HTR-8/SVneo (cell line): ENCODE data around the gene MX1.
A peak's percentile ranks its signal among the peaks of the same experiment; 100 is the strongest.
"Not testable (repeated sequence)": the region's sequence is repeated elsewhere in the genome, so short reads cannot be mapped to it uniquely, and the experiment has no call there.

Experiments
- DNase-seq: peaks from one replicate; pipeline ENCODE4 v3.0.0; 2011; ENCODE audit warnings: low spot score, mixed read lengths; ENCODE audit not compliant: insufficient read length
- FAIRE-seq: peaks from 2 replicates; lab custom pipeline; 2011; peaks lifted over from hg19 to GRCh38; lab: Jason Lieb, UNC

MX1 gene

GRCh38 chr21:41405321-41405720 is 20.7 kb upstream of the MX1 start:
- no peak for FAIRE-seq
- no peak for DNase-seq

- FAIRE-seq (no peak), DNase-seq (no peak)
Observed at GRCh38 chr21:41406340-41406739, 19.7 kb upstream of the MX1 start.

GRCh38 chr21:41407541-41408460 is 18.2 kb upstream of the MX1 start:
- DNase-seq (no peak), FAIRE-seq (no peak)

GRCh38 chr21:41410361-41410760 is 15.7 kb upstream of the MX1 start:
- DNase-seq (no peak), FAIRE-seq (no peak)

- no peak for FAIRE-seq
- no peak for DNase-seq
Observed at GRCh38 chr21:41410767-41411448, 15.1 kb upstream of the MX1 start.

- FAIRE-seq = peak; percentile 28
- no peak for DNase-seq
Observed at GRCh38 chr21:41411449-41412089, 14.5 kb upstream of the MX1 start.

GRCh38 chr21:41417505-41417904 is 8.5 kb upstream of the MX1 start:
- not testable (repeated sequence) for FAIRE-seq, DNase-seq

GRCh38 chr21:41418393-41418792 is 7.6 kb upstream of the MX1 start:
- DNase-seq (no peak), FAIRE-seq (no peak)

- FAIRE-seq (no peak), DNase-seq (no peak)
Observed at GRCh38 chr21:41418956-41419680, 6.9 kb upstream of the MX1 start.

- DNase-seq = peak; percentile 84
Observed at GRCh38 chr21:41419921-41420862, 5.8 kb upstream of the MX1 start.

GRCh38 chr21:41420998-41421397 is 5.0 kb upstream of the MX1 start:
- FAIRE-seq = not testable (repeated sequence)

More at GRCh38 chr21:41419921-41420862, 5.8 kb upstream of the MX1 start:
- FAIRE-seq = peak; percentile 85

GRCh38 chr21:41422546-41423304 is 3.3 kb upstream of the MX1 start:
- no peak for FAIRE-seq
- DNase-seq = no peak

More at GRCh38 chr21:41420998-41421397, 5.0 kb upstream of the MX1 start:
- DNase-seq = not testable (repeated sequence)

GRCh38 chr21:41423305-41423636 is 2.8 kb upstream of the MX1 start:
- not testable (repeated sequence) for FAIRE-seq, DNase-seq

- DNase-seq = no peak
- no peak for FAIRE-seq
Observed at GRCh38 chr21:41425588-41425953, 468 bp upstream of the MX1 start.

- FAIRE-seq (no peak), DNase-seq (no peak)
Observed at GRCh38 chr21:41426676-41427404, 801 bp downstream of the MX1 start.

- DNase-seq = no peak
- FAIRE-seq = no peak
Observed at GRCh38 chr21:41427556-41427955, 1.5 kb downstream of the MX1 start.

- DNase-seq (no peak), FAIRE-seq (no peak)
Observed at GRCh38 chr21:41428311-41428710, 2.3 kb downstream of the MX1 start.

GRCh38 chr21:41428847-41429246 is 2.8 kb downstream of the MX1 start:
- no peak for DNase-seq
- no peak for FAIRE-seq
